ENCODE results near the gene TCL1A.

DNA sequence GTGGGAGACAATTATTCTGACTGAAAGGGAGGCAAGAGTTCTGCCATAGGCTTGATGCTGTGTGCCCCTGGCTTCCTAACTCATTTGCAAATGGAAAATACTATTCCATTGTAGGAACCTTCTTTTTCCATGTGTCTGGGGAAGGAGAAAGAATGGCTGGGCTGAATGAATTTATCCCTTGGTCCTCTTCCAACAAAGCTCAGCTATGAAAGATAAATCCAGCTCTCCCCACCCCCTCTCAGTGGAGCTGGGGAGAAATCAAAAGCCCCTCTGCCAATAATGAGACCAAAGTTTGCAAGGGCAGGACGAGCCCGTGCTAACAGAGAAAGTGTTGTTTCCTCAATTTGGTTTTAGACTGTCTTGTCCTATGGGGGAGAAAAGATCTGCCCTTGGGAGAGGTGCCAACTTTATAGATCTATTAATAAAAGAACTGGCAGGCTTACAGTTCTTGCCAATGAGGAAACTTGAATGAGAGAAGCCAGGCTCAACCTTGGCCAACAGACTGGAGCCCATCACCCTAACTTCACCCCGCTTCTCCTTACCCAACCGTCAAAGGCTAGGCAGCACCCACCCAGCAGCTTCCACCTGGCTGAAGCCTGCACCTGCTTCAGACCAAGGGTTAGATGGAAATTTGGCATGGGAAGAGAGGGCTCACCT, 36.6 kb downstream of the TCL1A start:
- TF ChIP-seq POLR2A (IDR thresholded peaks at IDR 0.05): no peak
- TF ChIP-seq, protein P1, sequence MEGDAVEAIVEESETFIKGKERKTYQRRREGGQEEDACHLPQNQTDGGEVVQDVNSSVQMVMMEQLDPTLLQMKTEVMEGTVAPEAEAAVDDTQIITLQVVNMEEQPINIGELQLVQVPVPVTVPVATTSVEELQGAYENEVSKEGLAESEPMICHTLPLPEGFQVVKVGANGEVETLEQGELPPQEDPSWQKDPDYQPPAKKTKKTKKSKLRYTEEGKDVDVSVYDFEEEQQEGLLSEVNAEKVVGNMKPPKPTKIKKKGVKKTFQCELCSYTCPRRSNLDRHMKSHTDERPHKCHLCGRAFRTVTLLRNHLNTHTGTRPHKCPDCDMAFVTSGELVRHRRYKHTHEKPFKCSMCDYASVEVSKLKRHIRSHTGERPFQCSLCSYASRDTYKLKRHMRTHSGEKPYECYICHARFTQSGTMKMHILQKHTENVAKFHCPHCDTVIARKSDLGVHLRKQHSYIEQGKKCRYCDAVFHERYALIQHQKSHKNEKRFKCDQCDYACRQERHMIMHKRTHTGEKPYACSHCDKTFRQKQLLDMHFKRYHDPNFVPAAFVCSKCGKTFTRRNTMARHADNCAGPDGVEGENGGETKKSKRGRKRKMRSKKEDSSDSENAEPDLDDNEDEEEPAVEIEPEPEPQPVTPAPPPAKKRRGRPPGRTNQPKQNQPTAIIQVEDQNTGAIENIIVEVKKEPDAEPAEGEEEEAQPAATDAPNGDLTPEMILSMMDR (IDR thresholded peaks at IDR 0.05): no peak

Measured in adrenal gland (tissue), 5 donors.